GM12878 (cell line): ENCODE results near the gene NPW. TPM values are rescaled to one million over a fixed set of nuclear protein-coding genes. Genes with fewer than 3 reads are reported as not detected.

Experiments used
- BCL3 ChIP-seq: IDR thresholded peaks from 2 replicates; pipeline ENCODE4 v1.6.1; 2011; ENCODE audit warnings: borderline replicate concordance, low read depth, mild to moderate bottlenecking, moderate library complexity, low read length; ENCODE audit not compliant: insufficient read depth, poor library complexity, severe bottlenecking
- BCLAF1 ChIP-seq: fragments of 450-650 bp; IDR thresholded peaks from 2 replicates; pipeline ENCODE4 v1.6.1; 2017; ENCODE audit warnings: antibody characterized with exemption, mild to moderate bottlenecking, moderate library complexity
- BMI1 ChIP-seq: fragments of 450-650 bp; IDR thresholded peaks from 2 replicates; pipeline ENCODE4 v1.6.1; 2016; ENCODE audit warnings: mild to moderate bottlenecking, moderate library complexity, borderline replicate concordance
- CEBPB ChIP-seq, 2 experiments: fragments of 150-350 bp in 1 of 2; IDR thresholded peaks; 2 replicates each; pipeline ENCODE4 v1.6.1; 2012 to 2014; ENCODE audit warnings: low read depth in 2 of 2, low read length in 2 of 2, borderline replicate concordance in 1 of 2, inconsistent platforms in 1 of 2
- CTCF ChIP-seq, 3 experiments: IDR thresholded peaks in 2 of 3; conservative IDR thresholded peaks in 1 of 3; 2 replicates each; pipeline ENCODE4 v1.5.1; 2011; ENCODE audit warnings: low read depth in 3 of 3, low read length in 3 of 3, mild to moderate bottlenecking in 3 of 3, control low read depth in 2 of 3, moderate library complexity in 2 of 3, inconsistent platforms in 1 of 3, mixed read lengths in 1 of 3; ENCODE audit not compliant: control insufficient read depth in 2 of 3, insufficient read depth in 1 of 3; ENCODE audit errors: extremely low read depth in 1 of 3
- GATAD2B ChIP-seq: fragments of 450-650 bp; conservative IDR thresholded peaks from 2 replicates; pipeline ENCODE4 v1.6.1; 2017; ENCODE audit warnings: low read depth, mild to moderate bottlenecking, moderate library complexity
- HCFC1 ChIP-seq: fragments of 150-350 bp; IDR thresholded peaks from 2 replicates; pipeline ENCODE4 v1.6.1; 2014; ENCODE audit warnings: low read length
- NKRF ChIP-seq: fragments of 450-650 bp; conservative IDR thresholded peaks from 2 replicates; pipeline ENCODE4 v1.6.1; 2017; ENCODE audit warnings: mild to moderate bottlenecking, moderate library complexity
- RELA ChIP-seq: fragments of 450-650 bp; IDR thresholded peaks from 2 replicates; pipeline ENCODE4 v1.8.0; 2014; ENCODE audit warnings: borderline replicate concordance; ENCODE audit not compliant: partially characterized antibody
- SKIL ChIP-seq: fragments of 450-650 bp; IDR thresholded peaks from 2 replicates; pipeline ENCODE4 v1.6.1; 2017; ENCODE audit warnings: mild to moderate bottlenecking, low read depth, inconsistent platforms; ENCODE audit not compliant: poor library complexity, severe bottlenecking
- SMARCA5 ChIP-seq: fragments of 450-650 bp; IDR thresholded peaks from 2 replicates; pipeline ENCODE4 v1.6.1; 2017; ENCODE audit warnings: mild to moderate bottlenecking
- ZNF687 ChIP-seq: fragments of 450-650 bp; IDR thresholded peaks from 2 replicates; pipeline ENCODE4 v1.6.1; 2017; ENCODE audit warnings: mild to moderate bottlenecking, moderate library complexity
- polyA plus RNA-seq, 11 experiments: library from polyadenylated mRNA; depleted of rRNA in 4 of 11; unstranded in 6 of 11; stranded (reverse) in 5 of 11; fragments of >200 nt; fragmentation: Nextera tagmentation in 4 of 11; fragmentation: Illumina TruSeq in 1 of 11; extraction: Ambion mirVana in 4 of 11; extraction: Trizol in 1 of 11; gene quantifications; 1 replicate in 1 of 11; 2 replicates in 10 of 11; pipeline versions ENCODE4 v1.2.1 to v1.2.3, GENCODE V29; 2011 to 2016; ENCODE audit warnings: inconsistent platforms in 2 of 11, missing spikeins in 2 of 11, low read depth in 1 of 11
- total RNA-seq, 4 experiments: library from RNA; depleted of rRNA in 3 of 4; stranded (reverse); fragments of >200 nt in 3 of 4; fragmentation: Illumina TruSeq in 1 of 4; extraction: Trizol in 1 of 4; gene quantifications; 2 replicates each; pipeline versions ENCODE4 v1.2.1 to v1.2.3, GENCODE V29; 2013 to 2021

NPW gene
- total and polyA plus RNA-seq, 10 of the 15 experiments (the other 5 are each of a cell fraction or from before 2014, with no cell fraction given) = 0.23 to 2.5 (median 0.98) TPM; not detected in 4

- TF ChIP-seq BCL3 = peak; percentile 50
- TF ChIP-seq GATAD2B = peak; percentile 65
- TF ChIP-seq ZNF687 = peak; percentile 88
- TF ChIP-seq SKIL = no peak
- TF ChIP-seq CEBPB (IDR thresholded peaks at IDR 0.05; ENCODE audit: borderline replicate concordance in 1 of 2, low read depth in 2 of 2, low read length in 2 of 2) = no peak
- peak; percentile 65 for TF ChIP-seq HCFC1
- TF ChIP-seq SMARCA5 = peak; percentile 99
- TF ChIP-seq CTCF (IDR thresholded peaks at IDR 0.05 in 2 of 3, conservative IDR thresholded peaks at IDR 0.05 in 1 of 3; ENCODE audit: control insufficient read depth in 2 of 3, extremely low read depth in 1 of 3, insufficient read depth in 1 of 3, low read depth in 3 of 3, low read length in 3 of 3) = peak in 2 of 3 experiments; percentile 48 to 53; a peak in 3 of 6 replicates
- no peak for TF ChIP-seq BCLAF1
- peak; percentile 32; the same call in 1 of the 2 replicates for TF ChIP-seq NKRF
- TF ChIP-seq RELA = peak; percentile 46
- peak; percentile 57; the same call in 1 of the 2 replicates for TF ChIP-seq BMI1
These were observed 35.8 kb upstream of the NPW start, which contains the start of gene GFER (continued) for GRCh38 chr16:1983544-1984346.
